MM.1S (cell line): ENCODE measurements around the gene CPNE2.

Source experiments
- DNase-seq: peaks from one replicate; pipeline ENCODE4 v3.0.0-alpha.2; 2015
- H2AFZ ChIP-seq: fragments of 300-600 bp; sonication (generic); 2 replicates; pipeline ENCODE4 v1.6.0; 2016; ENCODE audit warnings: antibody characterized with exemption, low read length
- H3F3A ChIP-seq: fragments of 300-600 bp; sonication (generic); 2 replicates; pipeline ENCODE4 v1.6.1; 2016; ENCODE audit warnings: mild to moderate bottlenecking, antibody characterized with exemption, low read length, moderate library complexity, mixed read lengths; ENCODE audit not compliant: insufficient read depth
- H3K27ac ChIP-seq: fragments of 300-600 bp; sonication (generic); 2 replicates; pipeline ENCODE4 v1.5.1; 2016; ENCODE audit warnings: mild to moderate bottlenecking, low read length
- H3K27me3 ChIP-seq: fragments of 300-600 bp; sonication (generic); replicated peaks from 2 replicates; pipeline ENCODE4 v1.6.0; 2016; ENCODE audit warnings: low read length; ENCODE audit not compliant: insufficient read depth
- H3K36me3 ChIP-seq: fragments of 300-600 bp; sonication (generic); replicated peaks from 2 replicates; pipeline ENCODE4 v1.6.1; 2016; ENCODE audit warnings: mild to moderate bottlenecking, low read length, mixed read lengths; ENCODE audit not compliant: insufficient read depth
- H3K4me1 ChIP-seq: fragments of 300-600 bp; sonication (generic); 2 replicates; pipeline ENCODE4 v1.6.1; 2016; ENCODE audit warnings: low read length, mixed read lengths
- H3K4me2 ChIP-seq: fragments of 300-600 bp; sonication (generic); 2 replicates; pipeline ENCODE4 v1.6.0; 2016; ENCODE audit warnings: low read depth, low read length
- H3K4me3 ChIP-seq: fragments of 300-600 bp; sonication (generic); 2 replicates; pipeline ENCODE4 v1.5.1; 2016; ENCODE audit warnings: low read length, mixed read lengths
- H3K79me2 ChIP-seq: fragments of 300-600 bp; sonication (generic); 2 replicates; pipeline ENCODE4 v1.6.1; 2016; ENCODE audit warnings: mixed run types, low read length, mixed read lengths
- H3K9ac ChIP-seq: fragments of 300-600 bp; sonication (generic); 2 replicates; pipeline ENCODE4 v1.6.1; 2016; ENCODE audit warnings: low read length, mixed read lengths
- H3K9me2 ChIP-seq: fragments of 300-600 bp; sonication (generic); replicated peaks from 2 replicates; pipeline ENCODE4 v1.6.1; 2016; ENCODE audit warnings: mild to moderate bottlenecking, low read length, mixed read lengths; ENCODE audit not compliant: insufficient read depth
- H3K9me3 ChIP-seq: fragments of 300-600 bp; sonication (generic); replicated peaks from 2 replicates; pipeline ENCODE4 v1.6.1; 2016; ENCODE audit warnings: mild to moderate bottlenecking, low read length, mixed read lengths; ENCODE audit not compliant: insufficient read depth
- H4K20me1 ChIP-seq: fragments of 300-600 bp; sonication (generic); 2 replicates; pipeline ENCODE4 v1.6.1; 2016; ENCODE audit warnings: mild to moderate bottlenecking, low read length, moderate library complexity, mixed read lengths; ENCODE audit not compliant: insufficient read depth
- EZH2 ChIP-seq: fragments of 300-600 bp; sonication (generic); optimal IDR thresholded peaks from 2 replicates; pipeline ENCODE3; 2017; ENCODE audit warnings: low read depth, mild to moderate bottlenecking, antibody characterized with exemption, low read length, mixed read lengths
- EZH2phosphoT487 ChIP-seq: fragments of 300-600 bp; sonication (generic); IDR thresholded peaks from 2 replicates; pipeline ENCODE4 v1.6.1; 2018; ENCODE audit warnings: antibody characterized with exemption, low read length
- TF ChIP-seq, protein P1 (sequence below): fragments of 300-600 bp; sonication (generic); IDR thresholded peaks from 2 replicates; pipeline ENCODE4 v1.5.1; 2016; ENCODE audit warnings: antibody characterized with exemption, low read length, mixed read lengths

CPNE2 gene

DNA sequence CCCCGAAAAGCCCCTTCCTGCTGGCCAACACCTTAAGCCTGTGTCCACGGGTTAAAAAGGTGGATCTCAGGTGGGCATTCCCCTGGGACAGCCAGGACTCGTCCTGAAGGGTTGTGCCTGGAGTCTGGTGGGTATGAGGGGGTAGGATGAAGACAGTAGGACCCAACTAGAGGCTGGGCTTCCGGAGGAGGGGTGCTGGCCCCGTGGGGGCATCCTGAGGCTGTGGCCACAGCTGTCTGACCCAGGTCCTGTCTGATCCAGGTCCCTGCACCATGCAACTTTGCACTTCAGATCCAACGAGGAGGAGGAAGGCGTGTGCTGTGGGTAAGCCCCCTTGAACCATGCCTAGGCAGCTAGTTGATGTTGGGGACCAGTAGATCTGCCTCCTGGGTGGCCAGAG, 37.6 kb upstream of the CPNE2 start:
- H3K4me2 ChIP-seq: no peak overlapping the region
- DNase-seq: no peak
- H3K36me3 ChIP-seq: no peaks in the 10 kb centered on the region
- H3K27ac ChIP-seq: no peak overlapping the region
- no peak overlapping the region for H2AFZ ChIP-seq
- no peaks in the 10 kb centered on the region for H3K79me2 ChIP-seq
- no peak overlapping the region for H3K4me3 ChIP-seq
- H3K9me2 ChIP-seq: no peaks in the 10 kb centered on the region
- no peaks in the 10 kb centered on the region for H3K9me3 ChIP-seq
- H3F3A ChIP-seq: no peaks in the 10 kb centered on the region
- H3K4me1 ChIP-seq: peaks cover 6% of the 10 kb centered on the region
- no peak overlapping the region for H3K9ac ChIP-seq
- TF ChIP-seq EZH2phosphoT487: no peak
- no peak for TF ChIP-seq EZH2
- TF ChIP-seq, protein P1, sequence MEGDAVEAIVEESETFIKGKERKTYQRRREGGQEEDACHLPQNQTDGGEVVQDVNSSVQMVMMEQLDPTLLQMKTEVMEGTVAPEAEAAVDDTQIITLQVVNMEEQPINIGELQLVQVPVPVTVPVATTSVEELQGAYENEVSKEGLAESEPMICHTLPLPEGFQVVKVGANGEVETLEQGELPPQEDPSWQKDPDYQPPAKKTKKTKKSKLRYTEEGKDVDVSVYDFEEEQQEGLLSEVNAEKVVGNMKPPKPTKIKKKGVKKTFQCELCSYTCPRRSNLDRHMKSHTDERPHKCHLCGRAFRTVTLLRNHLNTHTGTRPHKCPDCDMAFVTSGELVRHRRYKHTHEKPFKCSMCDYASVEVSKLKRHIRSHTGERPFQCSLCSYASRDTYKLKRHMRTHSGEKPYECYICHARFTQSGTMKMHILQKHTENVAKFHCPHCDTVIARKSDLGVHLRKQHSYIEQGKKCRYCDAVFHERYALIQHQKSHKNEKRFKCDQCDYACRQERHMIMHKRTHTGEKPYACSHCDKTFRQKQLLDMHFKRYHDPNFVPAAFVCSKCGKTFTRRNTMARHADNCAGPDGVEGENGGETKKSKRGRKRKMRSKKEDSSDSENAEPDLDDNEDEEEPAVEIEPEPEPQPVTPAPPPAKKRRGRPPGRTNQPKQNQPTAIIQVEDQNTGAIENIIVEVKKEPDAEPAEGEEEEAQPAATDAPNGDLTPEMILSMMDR: no peak
- no peaks in the 10 kb centered on the region for H3K27me3 ChIP-seq
- H4K20me1 ChIP-seq: no peaks in the 10 kb centered on the region

DNA sequence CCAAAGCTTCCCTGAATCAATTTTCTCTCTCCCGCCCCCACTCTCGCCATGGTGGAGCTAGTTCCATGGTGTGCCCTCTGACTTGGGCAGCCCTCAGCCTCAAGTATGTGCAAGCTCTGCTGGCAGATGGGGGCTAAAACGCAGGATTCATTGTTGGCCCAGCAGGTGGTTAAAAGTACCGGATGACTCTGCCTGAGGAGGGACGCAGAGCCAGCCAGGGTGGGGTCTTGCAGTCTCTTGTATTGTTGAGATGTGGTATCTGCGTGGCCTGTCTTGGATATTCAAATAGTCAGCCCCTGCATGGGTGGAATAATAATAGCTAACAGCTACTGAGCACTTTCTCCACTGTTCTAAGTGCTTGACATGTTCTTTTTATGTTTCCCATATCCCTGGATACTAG, 36.7 kb upstream of the CPNE2 start:
- TF ChIP-seq EZH2phosphoT487 (no peak), EZH2 (no peak)
- TF ChIP-seq, protein P1: no peak
- H2AFZ ChIP-seq: no peak overlapping the region
- no peaks in the 10 kb centered on the region for H3K9me2 ChIP-seq
- no peaks in the 10 kb centered on the region for H4K20me1 ChIP-seq
- H3K9ac ChIP-seq: no peak overlapping the region
- H3K9me3 ChIP-seq: no peaks in the 10 kb centered on the region
- DNase-seq: no peak
- H3K4me3 ChIP-seq: no peak overlapping the region
- H3K79me2 ChIP-seq: no peaks in the 10 kb centered on the region
- H3K27me3 ChIP-seq: no peaks in the 10 kb centered on the region
- no peaks in the 10 kb centered on the region for H3K36me3 ChIP-seq
- H3K4me1 ChIP-seq: no peaks in the 10 kb centered on the region
- H3F3A ChIP-seq: no peaks in the 10 kb centered on the region
- H3K4me2 ChIP-seq: no peak overlapping the region
- no peak overlapping the region for H3K27ac ChIP-seq

DNA sequence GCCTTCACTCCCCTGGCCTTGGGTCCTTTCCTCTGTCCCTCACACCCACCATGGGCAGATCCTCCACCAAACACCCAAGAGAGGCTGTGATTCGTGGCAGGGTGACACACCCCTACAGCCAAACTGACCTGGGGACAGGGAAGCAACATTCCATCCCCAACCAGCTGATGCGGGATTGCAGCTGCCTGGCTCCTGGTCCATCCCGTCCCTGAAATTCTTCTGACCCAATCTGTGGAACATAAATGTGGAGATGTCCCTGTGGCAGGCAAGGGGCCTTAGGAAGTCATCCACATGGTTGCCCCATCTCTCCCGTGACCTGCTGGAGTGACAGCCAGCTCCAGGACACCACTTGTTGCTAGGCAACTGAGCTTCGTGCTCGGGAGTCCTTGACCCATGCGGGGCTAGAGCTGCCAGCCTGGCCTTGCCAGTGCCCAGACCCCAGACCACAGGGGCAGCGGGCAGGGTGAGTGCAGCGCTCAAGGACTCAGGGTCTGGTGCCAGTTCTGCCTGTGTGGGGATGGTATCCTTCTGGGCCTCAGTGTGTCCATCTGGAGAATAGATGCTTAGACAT, 34.0 kb upstream of the CPNE2 start:
- H3K79me2 ChIP-seq: no peaks in the 10 kb centered on the region
- H3K36me3 ChIP-seq: no peaks in the 10 kb centered on the region
- H3K27ac ChIP-seq: no peak overlapping the region
- TF ChIP-seq EZH2: no peak
- TF ChIP-seq, protein P1: no peak
- no peak for TF ChIP-seq EZH2phosphoT487
- H3F3A ChIP-seq: no peaks in the 10 kb centered on the region
- no peak overlapping the region for H3K4me2 ChIP-seq
- no peak overlapping the region for H3K9ac ChIP-seq
- H3K27me3 ChIP-seq: no peaks in the 10 kb centered on the region
- H3K9me3 ChIP-seq: no peaks in the 10 kb centered on the region
- H2AFZ ChIP-seq: no peak overlapping the region
- no peak for DNase-seq
- no peaks in the 10 kb centered on the region for H3K4me1 ChIP-seq
- H3K9me2 ChIP-seq: no peaks in the 10 kb centered on the region
- no peak overlapping the region for H3K4me3 ChIP-seq
- no peaks in the 10 kb centered on the region for H4K20me1 ChIP-seq
